SK-N-SH treated with all-trans-retinoic acid at 6 μM for 48 hours (cell line): Measurements from ENCODE around the gene TEN1.

Source experiments
- CSDC2 ChIP-seq: fragments of 250-450 bp; sonication (Bioruptor Pico); IDR thresholded peaks from 2 replicates; pipeline ENCODE4 v1.5.0; 2020; ENCODE audit warnings: mild to moderate bottlenecking, moderate library complexity
- CSRNP3 ChIP-seq: fragments of 250-450 bp; sonication (Bioruptor Pico); IDR thresholded peaks from 2 replicates; pipeline ENCODE4 v1.5.1; 2021; ENCODE audit warnings: mild to moderate bottlenecking, moderate library complexity
- ISL1 ChIP-seq: fragments of 250-450 bp; sonication (Bioruptor Pico); IDR thresholded peaks from 2 replicates; pipeline ENCODE4 v2.1.2; 2022; ENCODE audit warnings: mild to moderate bottlenecking, moderate library complexity
- RARB ChIP-seq: fragments of 250-450 bp; sonication (Bioruptor Pico); IDR thresholded peaks from 2 replicates; pipeline ENCODE4 v1.8.0; 2021; ENCODE audit warnings: mild to moderate bottlenecking, moderate library complexity
- ZC3H10 ChIP-seq: fragments of 250-450 bp; sonication (Bioruptor Pico); IDR thresholded peaks from 2 replicates; pipeline ENCODE4 v1.5.1; 2021; ENCODE audit warnings: mild to moderate bottlenecking, moderate library complexity
- ZNF70 ChIP-seq: fragments of 450-650 bp; formaldehyde crosslinking; IDR thresholded peaks from 2 replicates; pipeline ENCODE4 v1.5.0; 2020; ENCODE audit warnings: mild to moderate bottlenecking, moderate library complexity

- TF ChIP-seq RARB (CRISPR knock-in tag) (no peak), ZC3H10 (peak; percentile 19; the same call in 1 of the 2 replicates), CSDC2 (CRISPR knock-in tag) (0 out of 2 replicates have a peak, but pooled peaks have one; percentile 66), ZNF70 (CRISPR knock-in tag) (peak; percentile 66; the same call in 1 of the 2 replicates), ISL1 (no peak), CSRNP3 (CRISPR knock-in tag) (no peak; the same call in 1 of the 2 replicates)
Observed at GRCh38 chr17:75940727-75941441, 38.2 kb upstream of the TEN1 start, which contains the start of gene FBF1.
